B cell (primary cell): Measurements from ENCODE around the gene MAL. TPM values are rescaled to one million over a fixed set of nuclear protein-coding genes. Genes with fewer than 3 reads are reported as not detected.

ENCODE experiments used
- ATAC-seq: fragments of 200-7000 bp; cut with Tn5 transposase; one replicate; pipeline ENCODE4 v1.10.0; 2021; ENCODE audit warnings: low read depth, mild to moderate bottlenecking, moderate number of reproducible peaks, moderate library complexity
- CTCF ChIA-PET: fragments of 350-600 bp; sonication (Branson Sonifier 250); formaldehyde crosslinking; loops from one replicate; lab custom pipeline; 2021; ENCODE audit warnings: antibody characterized with exemption, inconsistent platforms; lab: Charles Lee
- POLR2A ChIA-PET: fragments of 350-600 bp; sonication (Branson Sonifier 250); formaldehyde crosslinking; loops from one replicate; lab custom pipeline; 2021; ENCODE audit warnings: antibody characterized with exemption; lab: Charles Lee
- DNase-seq: peaks from one replicate; pipeline ENCODE4 v3.0.0; 2013
- H2AFZ ChIP-seq: 2 replicates; pipeline ENCODE4 v1.6.1; 2012; ENCODE audit warnings: mild to moderate bottlenecking, low read depth, low read length; ENCODE audit not compliant: insufficient read depth, poor library complexity, severe bottlenecking
- H3K27ac ChIP-seq, 2 donors: 1 replicate in 1 of 2; 2 replicates in 1 of 2; pipeline ENCODE4 v1.5.1; 2012 to 2013; ENCODE audit warnings: low read length in 2 of 2, mild to moderate bottlenecking in 2 of 2, moderate library complexity in 1 of 2
- H3K27me3 ChIP-seq, 4 experiments: fragments of 200-600 bp in 1 of 4; sonication (generic) in 1 of 4; replicated peaks in 1 of 4; 1 replicate in 2 of 4; 2 replicates in 2 of 4; pipeline versions ENCODE4 v1.6.1 to v1.7.0; 2013 to 2016; ENCODE audit warnings: low read length in 3 of 4, mild to moderate bottlenecking in 2 of 4, mixed read lengths in 1 of 4, moderate library complexity in 1 of 4; ENCODE audit not compliant: insufficient read depth in 4 of 4, control insufficient read depth in 3 of 4; ENCODE audit errors: control extremely low read depth in 1 of 4
- H3K36me3 ChIP-seq, 2 experiments: replicated peaks in 1 of 2; 1 replicate in 1 of 2; 2 replicates in 1 of 2; pipeline versions ENCODE4 v1.6.1 to v1.7.1; 2013; ENCODE audit warnings: low read length in 1 of 2; ENCODE audit not compliant: insufficient read depth in 2 of 2, control insufficient read depth in 1 of 2; ENCODE audit errors: control extremely low read depth in 1 of 2, extremely low read depth in 1 of 2
- H3K4me1 ChIP-seq, 2 donors: fragments of 200-600 bp in 1 of 2; sonication (generic) in 1 of 2; 1 replicate in 1 of 2; 2 replicates in 1 of 2; pipeline versions ENCODE4 v1.5.1 to v1.6.1; 2013 to 2017; ENCODE audit warnings: low read length in 2 of 2; ENCODE audit not compliant: control insufficient read depth in 2 of 2, insufficient read depth in 2 of 2
- H3K4me2 ChIP-seq: replicated peaks from 2 replicates; pipeline ENCODE3; 2012; ENCODE audit warnings: mild to moderate bottlenecking, low read depth, low read length; ENCODE audit not compliant: poor library complexity, severe bottlenecking
- H3K4me3 ChIP-seq, 5 experiments: fragments of 200-600 bp in 1 of 5; sonication (generic) in 1 of 5; 1 replicate in 3 of 5; 2 replicates in 2 of 5; pipeline versions ENCODE4 v1.5.1 to v1.7.0; 2011 to 2016; ENCODE audit warnings: low read length in 4 of 5, mild to moderate bottlenecking in 4 of 5, low read depth in 2 of 5, control low read depth in 1 of 5, moderate library complexity in 1 of 5; ENCODE audit not compliant: insufficient read depth in 1 of 5; ENCODE audit errors: control extremely low read depth in 1 of 5, extremely low read depth in 1 of 5
- H3K79me2 ChIP-seq: fragments of 200-600 bp; sonication (generic); one replicate; pipeline ENCODE4 v1.6.0; 2016; ENCODE audit warnings: low read length; ENCODE audit not compliant: control insufficient read depth, insufficient read depth
- H3K9ac ChIP-seq: fragments of 200-600 bp; sonication (generic); 2 replicates; pipeline ENCODE4 v1.6.1; 2017; ENCODE audit warnings: mild to moderate bottlenecking, low read length, moderate library complexity
- H3K9me3 ChIP-seq, 3 donors: one replicate each; pipeline versions ENCODE4 v1.6.1 to v1.7.1; 2013; ENCODE audit warnings: low read length in 2 of 3; ENCODE audit not compliant: control insufficient read depth in 2 of 3, insufficient read depth in 1 of 3; ENCODE audit errors: control extremely low read depth in 1 of 3
- H4K20me1 ChIP-seq: 2 replicates; pipeline ENCODE4 v1.6.0; 2012; ENCODE audit warnings: mild to moderate bottlenecking, low read length; ENCODE audit not compliant: insufficient read depth, control insufficient read depth, poor library complexity, severe bottlenecking
- H3K27ac Mint-ChIP-seq: one replicate; pipeline ENCODE4 v1.8.0; 2021; ENCODE audit warnings: mixed read lengths
- H3K27me3 Mint-ChIP-seq: one replicate; pipeline ENCODE4 v1.8.0; 2021; ENCODE audit warnings: mixed read lengths
- H3K4me1 Mint-ChIP-seq: one replicate; pipeline ENCODE4 v1.8.0; 2021; ENCODE audit warnings: mixed read lengths
- H3K4me3 Mint-ChIP-seq: one replicate; pipeline ENCODE4 v1.8.0; 2021; ENCODE audit warnings: mixed read lengths
- H3K9me3 Mint-ChIP-seq: one replicate; pipeline ENCODE4 v1.8.0; 2022; ENCODE audit warnings: mixed read lengths; ENCODE audit not compliant: insufficient read depth
- EZH2 ChIP-seq: IDR thresholded peaks from 2 replicates; pipeline ENCODE4 v1.6.1; 2012; ENCODE audit warnings: borderline replicate concordance, low read depth, mild to moderate bottlenecking, moderate library complexity, low read length; ENCODE audit not compliant: insufficient read depth, poor library complexity, severe bottlenecking
- WGBS: methylation state at CpG from one replicate; pipeline ENCODE4 v1.1.5; 2013; ENCODE audit warnings: missing lambda C conversion rate; ENCODE audit not compliant: insufficient coverage; 5-methylcytosine and 5-hydroxymethylcytosine counted together
- intact Hi-C: fragments of 100-400 bp; cut with micrococcal nuclease; formaldehyde crosslinking; loops from one replicate; pipeline ENCODE4 v1.10.0; 2022
- polyA plus RNA-seq: library from polyadenylated mRNA; depleted of rRNA; stranded (reverse); fragments of >200 nt; gene quantifications from 2 replicates; pipeline ENCODE4 v1.2.3, GENCODE V29; 2012
- small RNA-seq: library from RNA; depleted of rRNA; stranded (forward); fragments of <200 nt; gene quantifications from one replicate; pipeline ENCODE3, GENCODE V24; 2012; ENCODE audit warnings: low replicate concordance, low read depth; ENCODE audit not compliant: insufficient read length
- total RNA-seq, 2 donors: library from RNA; stranded (reverse); fragments of 120-200 nt in 1 of 2; gene quantifications; 1 replicate in 1 of 2; 2 replicates in 1 of 2; pipeline versions ENCODE4 v1.2.3 to v1.2.4, GENCODE V29; 2013 to 2022
- TF ChIP-seq, protein P1 (sequence below): fragments of 200-600 bp; IDR thresholded peaks from one replicate; pipeline ENCODE4 v1.8.0; 2022; ENCODE audit warnings: antibody characterized with exemption, mild to moderate bottlenecking

Gene MAL
- total and polyA plus RNA-seq, 2 donors (not counting 1 experiment from before 2014, with no cell fraction given) = 0.74 to 3.0 TPM

DNA sequence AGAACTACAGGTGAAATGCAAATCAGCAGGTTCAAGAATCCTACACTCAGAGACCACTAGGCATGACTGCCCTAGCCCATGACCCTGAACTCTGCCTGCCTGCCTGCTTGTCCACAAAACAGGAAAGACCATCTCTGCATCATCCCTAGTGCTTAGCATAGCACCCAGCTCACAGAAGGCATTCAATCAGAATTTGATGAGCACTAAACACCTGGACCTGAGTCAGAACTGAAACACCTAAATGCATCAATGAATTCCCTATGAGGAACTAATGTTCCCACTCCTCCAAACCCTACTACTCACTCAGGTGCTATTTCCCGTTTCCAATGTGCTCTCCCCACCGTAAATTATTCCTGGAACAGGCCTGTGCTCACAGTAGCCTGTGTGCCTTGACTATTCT is 74.4 kb downstream of the MAL start:
- H3K4me3 Mint-ChIP-seq = no peak overlapping the region
- H3K27ac ChIP-seq = no peak overlapping the region
- H3K27me3 ChIP-seq = no peaks in the 10 kb centered on the region
- no peaks in the 10 kb centered on the region for H3K9me3 Mint-ChIP-seq
- no peak for ATAC-seq
- no peak for DNase-seq
- no peaks in the 10 kb centered on the region for H3K4me1 ChIP-seq
- H3K36me3 ChIP-seq = peaks cover 19 to 36% of the 10 kb centered on the region in 2 experiments
- intact Hi-C loops = no loop called here
- no peak overlapping the region for H3K9ac ChIP-seq
- H3K4me2 ChIP-seq = no peak overlapping the region
- ChIA-PET CTCF (no interaction called here), POLR2A (no interaction called here)
- H3K27ac Mint-ChIP-seq = no peak overlapping the region
- H3K9me3 ChIP-seq = peaks cover 0 to 6% (median 1%) of the 10 kb centered on the region in 3 donors
- no peak overlapping the region for H2AFZ ChIP-seq
- TF ChIP-seq, protein P1, sequence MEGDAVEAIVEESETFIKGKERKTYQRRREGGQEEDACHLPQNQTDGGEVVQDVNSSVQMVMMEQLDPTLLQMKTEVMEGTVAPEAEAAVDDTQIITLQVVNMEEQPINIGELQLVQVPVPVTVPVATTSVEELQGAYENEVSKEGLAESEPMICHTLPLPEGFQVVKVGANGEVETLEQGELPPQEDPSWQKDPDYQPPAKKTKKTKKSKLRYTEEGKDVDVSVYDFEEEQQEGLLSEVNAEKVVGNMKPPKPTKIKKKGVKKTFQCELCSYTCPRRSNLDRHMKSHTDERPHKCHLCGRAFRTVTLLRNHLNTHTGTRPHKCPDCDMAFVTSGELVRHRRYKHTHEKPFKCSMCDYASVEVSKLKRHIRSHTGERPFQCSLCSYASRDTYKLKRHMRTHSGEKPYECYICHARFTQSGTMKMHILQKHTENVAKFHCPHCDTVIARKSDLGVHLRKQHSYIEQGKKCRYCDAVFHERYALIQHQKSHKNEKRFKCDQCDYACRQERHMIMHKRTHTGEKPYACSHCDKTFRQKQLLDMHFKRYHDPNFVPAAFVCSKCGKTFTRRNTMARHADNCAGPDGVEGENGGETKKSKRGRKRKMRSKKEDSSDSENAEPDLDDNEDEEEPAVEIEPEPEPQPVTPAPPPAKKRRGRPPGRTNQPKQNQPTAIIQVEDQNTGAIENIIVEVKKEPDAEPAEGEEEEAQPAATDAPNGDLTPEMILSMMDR = no peak
- no peak for TF ChIP-seq EZH2
- H3K4me1 Mint-ChIP-seq = peaks cover 3% of the 10 kb centered on the region
- peaks cover 5% of the 10 kb centered on the region for H3K79me2 ChIP-seq
- 94% methylated on average over 2 of the region's 2 CpGs for WGBS
- H3K27me3 Mint-ChIP-seq = no peaks in the 10 kb centered on the region
- no peak overlapping the region for H3K4me3 ChIP-seq
- no peaks in the 10 kb centered on the region for H4K20me1 ChIP-seq

Small RNAs within 50 kb of the gene (small RNA-seq; reads per million reads assigned to genes)
- gene RN7SL575P = not detected

Other genes with a start within 250 kb of the MAL start
- not detected in 2 replicates for gene TEKT4, start 154.3 kb upstream of the MAL start, total RNA-seq
- not detected in 2 replicates for gene TEKT4, start 154.3 kb upstream of the MAL start, polyA plus RNA-seq
- gene MRPS5, start 96.1 kb downstream of the MAL start, total RNA-seq = 46.3 and 48.9 TPM in 2 replicates
- gene MRPS5, start 96.1 kb downstream of the MAL start, polyA plus RNA-seq = 43.6 and 48.0 TPM in 2 replicates
- 37.0 and 38.7 TPM in 2 replicates for gene ZNF514, start 134.1 kb downstream of the MAL start, total RNA-seq
- 9.5 and 15.5 TPM in 2 replicates for gene ZNF514, start 134.1 kb downstream of the MAL start, polyA plus RNA-seq
- 7.2 and 7.8 TPM in 2 replicates for gene ZNF2, start 140.1 kb downstream of the MAL start, total RNA-seq
- gene ZNF2, start 140.1 kb downstream of the MAL start, polyA plus RNA-seq = 1.3 and 2.9 TPM in 2 replicates
- 5.5 and 8.3 TPM in 2 replicates for gene ZNF892, start 181.8 kb downstream of the MAL start, total RNA-seq
- 0.46 and 0.67 TPM in 2 replicates for gene ZNF892, start 181.8 kb downstream of the MAL start, polyA plus RNA-seq
- gene PROM2, start 248.7 kb downstream of the MAL start, total RNA-seq = 0.85 and 1.3 TPM in 2 replicates
- gene PROM2, start 248.7 kb downstream of the MAL start, polyA plus RNA-seq = 0.67 and 1.2 TPM in 2 replicates